GM10266 (cell line): ENCODE measurements around the gene TRIM22.
"Not testable (repeated sequence)": the region's sequence is repeated elsewhere in the genome, so short reads cannot be mapped to it uniquely, and the experiment has no call there.

Experiments used
- DNase-seq: peaks from one replicate; pipeline ENCODE4 v3.0.0; 2012; ENCODE audit errors: extremely low spot score
- TF ChIP-seq, protein P1 (sequence below): IDR thresholded peaks from 2 replicates; pipeline ENCODE4 v1.5.1; 2012; ENCODE audit warnings: mild to moderate bottlenecking, low read depth; ENCODE audit not compliant: control insufficient read depth, insufficient read depth; ENCODE audit errors: missing control alignments

Gene TRIM22

DNA sequence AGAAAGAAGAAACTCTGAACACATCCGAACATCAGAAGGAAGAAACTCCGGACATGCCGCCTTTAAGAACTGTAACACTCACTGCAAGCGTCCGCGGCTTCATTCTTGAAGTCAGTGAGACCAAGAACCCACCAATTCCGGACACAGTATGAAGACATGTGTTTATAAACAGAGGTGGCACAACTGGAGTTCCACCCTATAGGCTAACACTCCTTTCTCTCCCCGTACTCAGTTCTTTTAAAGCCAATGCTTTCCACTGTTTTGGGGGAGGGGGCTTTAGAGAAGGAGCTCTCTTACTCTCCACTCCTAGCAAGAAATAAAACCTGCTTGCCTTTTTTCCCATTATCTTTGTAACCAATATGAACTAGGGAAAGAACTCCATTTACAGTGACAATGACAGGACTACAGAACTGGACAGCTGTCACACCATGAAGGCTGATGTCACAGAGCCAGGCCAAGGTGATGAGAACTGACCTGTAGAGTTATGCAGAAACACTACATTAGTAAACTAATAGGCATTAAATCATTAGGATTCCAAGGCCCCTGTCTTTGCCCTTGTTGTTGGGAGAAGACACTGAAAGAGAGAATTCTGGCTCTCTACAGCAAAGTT lies 5.4 kb upstream of the TRIM22 start:
- DNase-seq: no peak
- TF ChIP-seq, protein P1, sequence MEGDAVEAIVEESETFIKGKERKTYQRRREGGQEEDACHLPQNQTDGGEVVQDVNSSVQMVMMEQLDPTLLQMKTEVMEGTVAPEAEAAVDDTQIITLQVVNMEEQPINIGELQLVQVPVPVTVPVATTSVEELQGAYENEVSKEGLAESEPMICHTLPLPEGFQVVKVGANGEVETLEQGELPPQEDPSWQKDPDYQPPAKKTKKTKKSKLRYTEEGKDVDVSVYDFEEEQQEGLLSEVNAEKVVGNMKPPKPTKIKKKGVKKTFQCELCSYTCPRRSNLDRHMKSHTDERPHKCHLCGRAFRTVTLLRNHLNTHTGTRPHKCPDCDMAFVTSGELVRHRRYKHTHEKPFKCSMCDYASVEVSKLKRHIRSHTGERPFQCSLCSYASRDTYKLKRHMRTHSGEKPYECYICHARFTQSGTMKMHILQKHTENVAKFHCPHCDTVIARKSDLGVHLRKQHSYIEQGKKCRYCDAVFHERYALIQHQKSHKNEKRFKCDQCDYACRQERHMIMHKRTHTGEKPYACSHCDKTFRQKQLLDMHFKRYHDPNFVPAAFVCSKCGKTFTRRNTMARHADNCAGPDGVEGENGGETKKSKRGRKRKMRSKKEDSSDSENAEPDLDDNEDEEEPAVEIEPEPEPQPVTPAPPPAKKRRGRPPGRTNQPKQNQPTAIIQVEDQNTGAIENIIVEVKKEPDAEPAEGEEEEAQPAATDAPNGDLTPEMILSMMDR: peak; percentile 0

DNA sequence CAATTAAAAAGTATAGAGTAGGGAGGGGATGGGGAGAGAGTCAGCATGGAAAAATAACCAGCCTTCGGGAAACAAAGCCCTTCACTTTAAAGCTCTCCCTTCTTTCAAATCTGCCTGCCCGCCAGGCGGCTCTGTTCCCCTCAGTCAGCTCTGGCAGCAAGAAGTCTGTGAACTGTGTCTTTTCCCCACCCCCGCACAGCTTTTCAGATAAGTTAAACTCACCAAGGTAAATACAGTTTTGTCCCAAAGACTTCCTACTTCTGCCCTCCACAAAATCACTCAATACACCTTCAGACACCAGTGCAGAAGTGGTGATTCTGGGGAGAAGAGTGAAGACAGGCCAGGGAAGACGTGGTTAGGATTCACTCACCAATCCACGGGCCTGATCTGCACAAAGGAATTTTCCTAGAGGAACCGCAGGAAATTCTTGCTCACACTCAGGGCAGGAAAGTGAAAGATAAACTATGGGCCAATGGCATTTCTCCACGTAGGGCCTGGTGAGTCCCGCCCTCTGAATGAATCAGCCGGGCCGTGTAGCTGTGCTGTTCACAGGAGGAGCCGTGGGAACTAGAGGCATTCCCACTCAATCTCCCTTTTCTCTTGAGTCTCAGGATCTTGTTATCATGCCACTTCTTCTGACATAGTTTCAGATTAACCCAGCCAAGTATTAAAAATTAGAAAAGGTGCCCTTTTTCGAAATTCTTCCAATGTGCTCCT lies 4.8 kb upstream of the TRIM22 start, which contains the start of gene TRIM5:
Gene TRIM5 (minus strand): TSS at position 429 of the 717 bp plus-strand sequence. CDS start 4,897 bp downstream, outside the sequence.
- DNase-seq: peak; percentile 89
- TF ChIP-seq, protein P1: peak; percentile 81

DNA sequence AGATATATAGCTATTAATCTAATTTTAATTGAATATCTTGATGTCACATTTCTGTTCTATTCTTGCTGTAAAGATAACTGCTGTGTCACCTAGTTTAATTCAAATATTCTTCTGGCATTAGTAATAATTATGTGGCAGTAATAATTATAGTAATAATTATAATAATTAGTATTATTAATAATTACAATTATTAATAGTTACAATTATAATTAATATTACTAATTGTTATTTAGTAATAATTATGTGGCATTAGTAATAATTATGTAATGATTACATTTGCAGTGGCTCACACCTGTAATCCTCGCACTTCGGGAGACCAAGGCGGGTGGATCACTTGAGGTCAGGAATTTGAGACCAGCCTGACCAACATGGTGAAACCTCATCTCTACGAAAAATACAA lies 3.2 kb upstream of the TRIM22 start:
- TF ChIP-seq, protein P1: no peak
- DNase-seq: no peak

DNA sequence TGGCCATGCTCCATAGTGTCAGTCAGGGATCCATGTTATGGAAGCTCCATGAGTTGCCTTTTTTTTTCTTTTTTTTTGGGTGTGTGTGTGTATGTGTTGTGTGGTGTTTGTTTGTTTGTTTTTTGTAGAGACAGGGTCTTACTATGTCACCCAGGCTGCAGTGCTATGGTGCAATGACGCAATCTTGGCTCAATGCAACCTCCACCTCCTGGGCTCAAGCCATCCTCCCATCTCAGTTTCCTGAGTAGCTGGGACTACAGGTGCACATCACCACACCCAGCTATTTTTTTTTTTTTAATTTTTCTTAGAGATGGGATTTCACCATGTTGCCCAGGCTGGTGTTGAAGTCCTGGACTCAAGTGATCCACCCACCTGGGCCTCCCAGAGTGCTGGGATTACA lies 1.1 kb upstream of the TRIM22 start:
- no peak for DNase-seq
- TF ChIP-seq, protein P1: no peak

DNA sequence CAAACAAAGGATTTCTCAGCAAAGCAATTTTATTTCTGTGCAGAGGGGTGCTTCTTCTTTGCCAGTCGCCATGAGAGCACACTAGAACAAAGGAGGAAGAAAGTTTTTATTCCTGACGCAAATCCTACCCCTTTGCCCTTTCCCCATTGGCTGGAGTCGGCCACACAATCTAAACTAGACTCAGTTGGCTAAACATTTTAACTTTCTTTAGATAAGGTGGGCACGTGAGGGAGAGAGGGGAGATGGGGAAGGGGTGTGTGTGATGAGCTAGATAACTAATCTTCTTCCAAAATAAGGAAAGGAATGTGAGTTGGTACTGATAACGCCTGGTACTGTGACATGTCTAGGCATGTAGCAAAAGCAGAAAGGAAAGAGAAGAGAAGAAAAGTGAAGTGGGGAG lies 626 bp downstream of the TRIM22 start:
- TF ChIP-seq, protein P1: no peak
- no peak for DNase-seq

DNA sequence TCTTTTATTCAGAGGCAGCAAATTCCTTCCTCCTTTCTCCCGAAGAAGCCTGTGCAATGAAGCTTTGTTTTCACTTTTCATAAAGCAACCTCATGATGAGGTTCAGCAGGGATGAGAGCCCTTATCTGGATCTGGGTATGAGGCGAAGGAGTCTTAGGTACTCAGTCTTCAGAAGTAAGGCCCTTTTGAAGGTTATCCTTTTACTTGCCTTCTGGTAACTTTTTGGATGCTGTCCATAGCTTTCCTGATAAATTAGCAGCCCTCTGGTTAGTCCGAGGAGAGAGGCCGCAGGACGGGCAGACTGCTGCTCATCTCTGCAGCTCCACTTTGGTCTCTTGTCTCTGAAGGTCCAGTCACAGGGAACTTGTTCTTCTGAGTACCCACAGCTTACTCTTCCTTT lies 1.1 kb downstream of the TRIM22 start:
- TF ChIP-seq, protein P1: no peak
- DNase-seq: no peak

DNA sequence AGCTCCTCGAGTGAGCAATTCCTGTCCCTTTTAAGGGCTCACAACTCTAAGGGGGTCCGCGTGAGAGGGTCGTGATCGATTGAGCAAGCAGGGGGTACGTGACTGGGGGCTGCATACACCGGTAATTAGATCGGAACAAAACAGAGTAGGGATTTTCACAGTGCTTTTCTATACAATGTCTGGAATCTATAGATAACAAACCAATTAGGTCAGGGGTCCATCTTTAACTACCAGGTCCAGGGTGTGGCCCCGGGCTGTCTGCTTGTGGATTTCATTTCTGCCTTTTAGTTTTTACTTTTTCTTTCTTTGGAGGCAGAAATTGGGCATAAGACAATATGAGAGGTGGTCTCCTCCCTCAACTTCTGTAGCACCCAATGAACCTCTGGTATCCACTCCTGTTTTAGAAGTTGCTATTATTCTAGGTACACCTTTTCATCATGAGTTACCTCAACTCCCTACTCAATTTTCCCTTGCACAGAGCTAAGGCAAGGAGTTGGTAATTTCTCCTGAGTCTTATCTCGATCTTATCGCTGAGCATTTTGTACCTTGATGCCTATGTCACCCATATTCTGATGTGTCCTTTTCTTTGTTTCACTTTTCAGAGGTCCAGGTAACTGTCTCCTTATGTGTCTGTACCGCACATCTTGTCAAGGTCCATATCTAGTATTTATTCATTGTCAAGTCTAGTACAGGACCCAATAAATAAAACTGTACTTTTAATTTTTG lies 1.8 kb downstream of the TRIM22 start:
- not testable (repeated sequence) for DNase-seq
